Spleen (tissue), 7 donors: Measurements from ENCODE around the gene USH2A.

Source experiments
- POLR2A ChIP-seq, 3 donors: fragments of 450-650 bp; IDR thresholded peaks; one replicate each; pipeline ENCODE4 v1.5.1; 2017; ENCODE audit warnings: antibody characterized with exemption in 3 of 3, mild to moderate bottlenecking in 1 of 3
- TF ChIP-seq, protein P1 (sequence below), 11 experiments: fragments of 200-600 bp in 7 of 11; fragments of 450-650 bp in 4 of 11; sonication (generic) in 4 of 11; IDR thresholded peaks in 8 of 11; conservative IDR thresholded peaks in 3 of 11; 1 replicate in 7 of 11; 2 replicates in 4 of 11; pipeline versions ENCODE4 v1.4.0 to v1.8.0; 2016 to 2021; ENCODE audit warnings: antibody characterized with exemption in 11 of 11, inconsistent platforms in 4 of 11, mild to moderate bottlenecking in 1 of 11
- donor health status: DM: no; HTN: no; CAD: no; lungs with moderate emphysema.
- donor health status: DM: no; HTN: no; CAD: no.
- donor health status: DM: no; HTN: no; CAD: no.

DNA sequence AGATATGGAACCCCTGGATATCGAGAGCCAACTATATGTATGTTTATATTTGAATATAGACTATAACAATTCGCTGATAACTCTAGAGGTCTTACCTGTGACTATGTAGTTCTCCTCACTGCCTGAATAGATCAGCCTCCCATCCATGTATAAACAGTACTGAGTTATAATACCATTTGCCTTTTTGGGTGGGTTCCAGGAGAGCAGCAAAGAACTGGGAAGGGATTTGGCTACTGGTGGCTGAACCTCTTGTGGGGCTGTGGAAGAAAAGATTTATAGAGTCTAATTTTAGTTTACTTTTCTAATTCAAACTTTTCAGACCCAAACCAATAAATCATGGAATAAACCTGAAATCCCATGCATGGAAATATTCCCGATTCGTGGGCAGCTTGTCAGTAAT lies 376.9 kb downstream of the USH2A start:
- TF ChIP-seq POLR2A (IDR thresholded peaks at IDR 0.05) = no peak
- TF ChIP-seq, protein P1, sequence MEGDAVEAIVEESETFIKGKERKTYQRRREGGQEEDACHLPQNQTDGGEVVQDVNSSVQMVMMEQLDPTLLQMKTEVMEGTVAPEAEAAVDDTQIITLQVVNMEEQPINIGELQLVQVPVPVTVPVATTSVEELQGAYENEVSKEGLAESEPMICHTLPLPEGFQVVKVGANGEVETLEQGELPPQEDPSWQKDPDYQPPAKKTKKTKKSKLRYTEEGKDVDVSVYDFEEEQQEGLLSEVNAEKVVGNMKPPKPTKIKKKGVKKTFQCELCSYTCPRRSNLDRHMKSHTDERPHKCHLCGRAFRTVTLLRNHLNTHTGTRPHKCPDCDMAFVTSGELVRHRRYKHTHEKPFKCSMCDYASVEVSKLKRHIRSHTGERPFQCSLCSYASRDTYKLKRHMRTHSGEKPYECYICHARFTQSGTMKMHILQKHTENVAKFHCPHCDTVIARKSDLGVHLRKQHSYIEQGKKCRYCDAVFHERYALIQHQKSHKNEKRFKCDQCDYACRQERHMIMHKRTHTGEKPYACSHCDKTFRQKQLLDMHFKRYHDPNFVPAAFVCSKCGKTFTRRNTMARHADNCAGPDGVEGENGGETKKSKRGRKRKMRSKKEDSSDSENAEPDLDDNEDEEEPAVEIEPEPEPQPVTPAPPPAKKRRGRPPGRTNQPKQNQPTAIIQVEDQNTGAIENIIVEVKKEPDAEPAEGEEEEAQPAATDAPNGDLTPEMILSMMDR (IDR thresholded peaks at IDR 0.05 in 8 of 11, conservative IDR thresholded peaks at IDR 0.05 in 3 of 11) = no peak
